Peyer's patch (tissue), 4 donors: ENCODE data around the gene NASP. TPM values are rescaled to one million over a fixed set of nuclear protein-coding genes. Genes with fewer than 3 reads are reported as not detected.
A peak's percentile ranks its signal among the peaks of the same experiment; 100 is the strongest.

ENCODE experiments used
- DNase-seq, 3 donors: peaks; one replicate each; pipeline ENCODE4 v3.0.0-alpha.2; 2017 to 2019
- H3K27ac ChIP-seq, 4 donors: fragments of 200-600 bp; sonication (generic); one replicate each; pipeline ENCODE4 v1.5.1; 2016 to 2019
- H3K27me3 ChIP-seq, 2 donors: fragments of 200-600 bp; sonication (generic); one replicate each; pipeline ENCODE4 v1.5.1; 2019
- H3K36me3 ChIP-seq, 3 donors: fragments of 200-600 bp; sonication (generic); one replicate each; pipeline ENCODE4 v1.5.1; 2016 to 2019
- H3K4me1 ChIP-seq, 4 donors: fragments of 200-600 bp; sonication (generic); one replicate each; pipeline ENCODE4 v1.5.1; 2016 to 2019
- H3K4me3 ChIP-seq, 4 donors: fragments of 200-600 bp; sonication (generic); 1 replicate in 3 of 4; 2 replicates in 1 of 4; pipeline ENCODE4 v1.5.1; 2016 to 2019; ENCODE audit warnings: mild to moderate bottlenecking in 1 of 4
- H3K9me3 ChIP-seq, 4 donors: fragments of 200-600 bp; sonication (generic); one replicate each; pipeline ENCODE4 v1.5.1; 2016 to 2019; ENCODE audit warnings: mild to moderate bottlenecking in 1 of 4
- CTCF ChIP-seq, 6 experiments: fragments of 450-650 bp in 4 of 6; fragments of 200-600 bp in 2 of 6; sonication (generic) in 1 of 6; IDR thresholded peaks; one replicate each; pipeline ENCODE4 v1.5.1; 2017 to 2019; ENCODE audit warnings: antibody characterized with exemption in 6 of 6, mild to moderate bottlenecking in 3 of 6, moderate library complexity in 1 of 6
- POLR2A ChIP-seq, 2 donors: fragments of 450-650 bp; IDR thresholded peaks; one replicate each; pipeline ENCODE4 v1.5.1; 2017; ENCODE audit warnings: antibody characterized with exemption in 2 of 2, mild to moderate bottlenecking in 2 of 2, moderate library complexity in 2 of 2
- total RNA-seq, 4 donors: library from RNA; depleted of rRNA; stranded (reverse); fragments of >200 nt; gene quantifications; one replicate each; pipeline ENCODE4 v1.1.0, GENCODE V29; 2016

Gene NASP
- total RNA-seq, 4 donors from 2014 or later = 31.3 to 194 (median 63.8) TPM

DNA sequence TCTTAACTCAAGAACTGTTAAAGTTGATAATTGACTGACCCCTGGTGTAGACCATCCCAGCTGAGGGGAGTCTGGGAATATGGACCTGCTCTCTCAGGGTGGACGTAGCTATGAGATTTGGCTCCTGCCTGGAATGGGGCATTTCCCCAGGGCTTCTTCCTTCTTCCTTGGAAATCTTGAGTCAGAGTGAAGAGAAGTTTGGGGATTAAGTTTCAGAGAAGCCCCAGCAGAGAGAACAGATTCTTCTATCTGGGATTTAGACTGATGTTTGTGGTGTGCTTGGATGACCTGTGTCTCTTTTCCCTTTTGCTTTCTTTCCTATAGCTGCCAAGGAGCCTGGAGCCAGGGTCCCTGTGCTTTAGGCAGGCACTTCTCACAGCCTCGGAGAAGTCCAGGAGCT lies 20.0 kb upstream of the NASP start:
- Histone ChIP-seq H3K4me1 (no peaks in the 10 kb centered on the region), H3K9me3 (no peaks in the 10 kb centered on the region), H3K27me3 (no peaks in the 10 kb centered on the region), H3K36me3 (peaks cover 0 to 68% (median 0%) of the 10 kb centered on the region in 3 donors), H3K27ac (no peak overlapping the region), H3K4me3 (no peak overlapping the region)
- DNase-seq = no peak
- TF ChIP-seq CTCF (IDR thresholded peaks at IDR 0.05) = no peak
- TF ChIP-seq POLR2A (IDR thresholded peaks at IDR 0.05) = no peak

DNA sequence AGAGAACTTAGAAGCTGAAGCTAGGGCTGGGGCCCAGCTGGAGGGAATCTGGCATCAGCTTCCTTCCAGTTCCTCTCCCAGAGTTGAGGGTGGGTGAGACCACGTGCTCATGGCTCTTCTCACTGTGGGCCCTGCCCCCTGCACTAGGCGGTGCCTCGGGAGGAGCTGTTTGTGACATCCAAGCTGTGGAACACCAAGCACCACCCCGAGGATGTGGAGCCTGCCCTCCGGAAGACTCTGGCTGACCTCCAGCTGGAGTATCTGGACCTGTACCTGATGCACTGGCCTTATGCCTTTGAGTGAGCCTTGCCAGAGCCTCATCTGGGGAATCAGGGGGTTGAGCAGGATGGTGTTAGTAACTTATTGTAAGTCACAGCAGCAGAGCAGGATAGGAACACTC lies 17.1 kb upstream of the NASP start:
- DNase-seq = peak in 2 of 3 donors; percentile 53 to 57

GRCh38 chr1:45567911-45568310 lies 15.9 kb upstream of the NASP start:
- no peak for DNase-seq
- Histone ChIP-seq H3K9me3 (no peaks in the 10 kb centered on the region), H3K4me3 (no peak overlapping the region), H3K27ac (no peak overlapping the region), H3K27me3 (no peaks in the 10 kb centered on the region), H3K4me1 (no peaks in the 10 kb centered on the region), H3K36me3 (peaks cover 0 to 62% (median 0%) of the 10 kb centered on the region in 3 donors)
- TF ChIP-seq CTCF (IDR thresholded peaks at IDR 0.05) (no peak), POLR2A (IDR thresholded peaks at IDR 0.05) (no peak)

More for the DNA sequence above, 17.1 kb upstream of the NASP start:
- H3K27ac ChIP-seq = no peak overlapping the region
- no peaks in the 10 kb centered on the region for H3K4me1 ChIP-seq
- H3K27me3 ChIP-seq = no peaks in the 10 kb centered on the region
- TF ChIP-seq CTCF (IDR thresholded peaks at IDR 0.05) = no peak
- no peak for TF ChIP-seq POLR2A (IDR thresholded peaks at IDR 0.05)
- peaks cover 0 to 71% (median 0%) of the 10 kb centered on the region in 3 donors for H3K36me3 ChIP-seq
- no peak overlapping the region for H3K4me3 ChIP-seq
- H3K9me3 ChIP-seq = no peaks in the 10 kb centered on the region

DNA sequence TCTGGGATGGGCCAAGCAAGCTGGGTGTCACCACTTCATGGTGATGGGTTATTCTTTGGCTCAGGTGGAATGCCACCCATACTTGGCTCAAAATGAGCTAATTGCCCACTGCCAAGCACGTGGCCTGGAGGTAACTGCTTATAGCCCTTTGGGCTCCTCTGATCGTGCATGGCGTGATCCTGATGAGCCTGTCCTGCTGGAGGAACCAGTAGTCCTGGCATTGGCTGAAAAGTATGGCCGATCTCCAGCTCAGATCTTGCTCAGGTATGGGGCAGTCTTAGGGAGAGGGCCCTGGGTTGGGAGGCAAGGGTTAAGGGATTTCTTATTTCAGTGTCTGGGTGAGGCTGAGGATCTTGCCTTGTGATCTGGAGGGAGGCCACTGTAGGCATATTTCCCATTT lies 15.4 kb upstream of the NASP start:
- Histone ChIP-seq H3K27me3 (no peaks in the 10 kb centered on the region), H3K9me3 (no peaks in the 10 kb centered on the region), H3K27ac (no peak overlapping the region), H3K36me3 (peaks cover 0 to 57% (median 0%) of the 10 kb centered on the region in 3 donors), H3K4me1 (no peaks in the 10 kb centered on the region), H3K4me3 (no peak overlapping the region)
- no peak for DNase-seq
- TF ChIP-seq POLR2A (IDR thresholded peaks at IDR 0.05) (no peak), CTCF (IDR thresholded peaks at IDR 0.05) (no peak)

DNA sequence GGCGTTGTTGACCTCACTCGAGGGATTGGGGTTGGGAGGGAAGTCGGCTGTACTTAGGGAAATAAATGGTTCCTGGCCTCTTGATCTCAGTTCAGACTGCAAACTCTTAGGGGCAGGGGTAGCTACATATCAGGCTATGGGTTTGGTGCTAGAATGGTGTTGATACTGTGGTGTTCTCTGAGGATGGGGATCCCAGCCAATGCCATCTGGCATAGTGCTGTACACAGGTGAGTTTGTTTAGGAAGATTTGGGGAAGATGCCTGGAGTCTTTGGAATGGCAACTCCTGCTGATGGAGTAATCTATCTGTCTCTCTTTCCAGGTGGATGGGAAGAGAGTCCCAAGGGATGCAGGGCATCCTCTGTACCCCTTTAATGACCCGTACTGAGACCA lies 14.3 kb upstream of the NASP start:
- TF ChIP-seq POLR2A (IDR thresholded peaks at IDR 0.05) = no peak
- no peak for TF ChIP-seq CTCF (IDR thresholded peaks at IDR 0.05)
- Histone ChIP-seq H3K27ac (no peak overlapping the region), H3K4me3 (no peak overlapping the region), H3K27me3 (no peaks in the 10 kb centered on the region), H3K4me1 (no peaks in the 10 kb centered on the region), H3K36me3 (peaks cover 0 to 52% (median 0%) of the 10 kb centered on the region in 3 donors), H3K9me3 (no peaks in the 10 kb centered on the region)
- DNase-seq = no peak
